HG02884 (cell line): ENCODE data around the gene ANAPC13.

Experiments used
- ATAC-seq: cut with Tn5 transposase; IDR thresholded peaks from one replicate; pipeline ENCODE4 v1.9.1; 2021; ENCODE audit warnings: mild to moderate bottlenecking, moderate library complexity; ENCODE audit not compliant: unreplicated experiment

The ANAPC13 gene

GRCh38 chr3:134457376-134458074, 28.3 kb downstream of the ANAPC13 start:
- ATAC-seq, result no peak

GRCh38 chr3:134453631-134454030, 32.2 kb downstream of the ANAPC13 start:
- ATAC-seq, result no peak

- no peak for ATAC-seq
Measured at GRCh38 chr3:134449951-134450350, 35.8 kb downstream of the ANAPC13 start.

GRCh38 chr3:134449277-134449676, 36.5 kb downstream of the ANAPC13 start:
- ATAC-seq, result no peak

- ATAC-seq, result no peak
Measured at GRCh38 chr3:134448664-134449063, 37.1 kb downstream of the ANAPC13 start.

- no peak for ATAC-seq
Measured at GRCh38 chr3:134447351-134447750, 38.4 kb downstream of the ANAPC13 start.

- no peak for ATAC-seq
Measured at GRCh38 chr3:134446800-134447199, 39.0 kb downstream of the ANAPC13 start.

GRCh38 chr3:134445636-134446035, 40.1 kb downstream of the ANAPC13 start:
- no peak for ATAC-seq

GRCh38 chr3:134445095-134445494, 40.7 kb downstream of the ANAPC13 start:
- ATAC-seq, result no peak

- no peak for ATAC-seq
Measured at GRCh38 chr3:134441821-134442220, 44.0 kb downstream of the ANAPC13 start.

GRCh38 chr3:134441321-134441720, 44.5 kb downstream of the ANAPC13 start:
- no peak for ATAC-seq

- no peak for ATAC-seq
Measured at GRCh38 chr3:134437211-134437752, 48.5 kb downstream of the ANAPC13 start.

GRCh38 chr3:134432236-134432635, 53.5 kb downstream of the ANAPC13 start:
- no peak for ATAC-seq

- no peak for ATAC-seq
Measured at GRCh38 chr3:134430950-134431445, 54.8 kb downstream of the ANAPC13 start.

GRCh38 chr3:134430174-134430573, 55.6 kb downstream of the ANAPC13 start:
- ATAC-seq, result no peak

GRCh38 chr3:134428401-134428800, 57.4 kb downstream of the ANAPC13 start:
- no peak for ATAC-seq
